ENCODE measurements around the gene EIF3B.

GRCh38 chr7:2412587-2413201 is 58.1 kb downstream of the EIF3B start:
- TF ChIP-seq CTCF (IDR thresholded peaks at IDR 0.05) (no peak), POLR2AphosphoS5 (IDR thresholded peaks at IDR 0.05) (no peak)
